ENCODE results near the gene ALPG.
"Not testable (repeated sequence)": the region's sequence is repeated elsewhere in the genome, so short reads cannot be mapped to it uniquely, and the experiment has no call there.

The ALPG gene

GRCh38 chr2:232420463-232421188, 14.0 kb downstream of the ALPG start:
- DNase-seq, result no peak

- DNase-seq, result no peak
Observed at GRCh38 chr2:232421189-232421785, 14.6 kb downstream of the ALPG start.

- DNase-seq, result no peak
Observed at GRCh38 chr2:232422051-232422450, 15.4 kb downstream of the ALPG start.

- not testable (repeated sequence) for DNase-seq
Observed at GRCh38 chr2:232422996-232423395, 16.4 kb downstream of the ALPG start.

- DNase-seq, result not testable (repeated sequence)
Observed at GRCh38 chr2:232423407-232423806, 16.8 kb downstream of the ALPG start.

- no peak for DNase-seq
Observed at GRCh38 chr2:232431705-232432590, 25.3 kb downstream of the ALPG start.

GRCh38 chr2:232432598-232433184, 26.0 kb downstream of the ALPG start:
- DNase-seq, result no peak

GRCh38 chr2:232433622-232434021, 27.0 kb downstream of the ALPG start:
- not testable (repeated sequence) for DNase-seq

GRCh38 chr2:232434091-232434490, 27.4 kb downstream of the ALPG start:
- no peak for DNase-seq

GRCh38 chr2:232434563-232435374, 28.1 kb downstream of the ALPG start:
- no peak for DNase-seq

- no peak for DNase-seq
Observed at GRCh38 chr2:232435375-232435648, 28.7 kb downstream of the ALPG start.

GRCh38 chr2:232435805-232436204, 29.2 kb downstream of the ALPG start:
- DNase-seq, result no peak

GRCh38 chr2:232436381-232437194, 29.9 kb downstream of the ALPG start:
- no peak for DNase-seq

GRCh38 chr2:232437195-232437571, 30.5 kb downstream of the ALPG start:
- no peak for DNase-seq

- DNase-seq, result no peak
Observed at GRCh38 chr2:232438091-232438490, 31.4 kb downstream of the ALPG start.

GRCh38 chr2:232438951-232439757, 32.5 kb downstream of the ALPG start:
- no peak for DNase-seq

GRCh38 chr2:232439758-232440135, 33.1 kb downstream of the ALPG start:
- DNase-seq, result no peak

GRCh38 chr2:232440220-232441018, 33.8 kb downstream of the ALPG start:
- not testable (repeated sequence) for DNase-seq

GRCh38 chr2:232441147-232441651, 34.6 kb downstream of the ALPG start:
- no peak for DNase-seq

GRCh38 chr2:232441922-232442321, 35.3 kb downstream of the ALPG start:
- not testable (repeated sequence) for DNase-seq
